CD1c-positive myeloid dendritic cell (primary cell): ENCODE results near the gene FITM1.
"Not testable (repeated sequence)": the region's sequence is repeated elsewhere in the genome, so short reads cannot be mapped to it uniquely, and the experiment has no call there.

Source experiments
- DNase-seq: peaks from one replicate; pipeline ENCODE4 v3.0.0-alpha.2; 2016; ENCODE audit errors: extremely low spot score

Gene FITM1

DNA sequence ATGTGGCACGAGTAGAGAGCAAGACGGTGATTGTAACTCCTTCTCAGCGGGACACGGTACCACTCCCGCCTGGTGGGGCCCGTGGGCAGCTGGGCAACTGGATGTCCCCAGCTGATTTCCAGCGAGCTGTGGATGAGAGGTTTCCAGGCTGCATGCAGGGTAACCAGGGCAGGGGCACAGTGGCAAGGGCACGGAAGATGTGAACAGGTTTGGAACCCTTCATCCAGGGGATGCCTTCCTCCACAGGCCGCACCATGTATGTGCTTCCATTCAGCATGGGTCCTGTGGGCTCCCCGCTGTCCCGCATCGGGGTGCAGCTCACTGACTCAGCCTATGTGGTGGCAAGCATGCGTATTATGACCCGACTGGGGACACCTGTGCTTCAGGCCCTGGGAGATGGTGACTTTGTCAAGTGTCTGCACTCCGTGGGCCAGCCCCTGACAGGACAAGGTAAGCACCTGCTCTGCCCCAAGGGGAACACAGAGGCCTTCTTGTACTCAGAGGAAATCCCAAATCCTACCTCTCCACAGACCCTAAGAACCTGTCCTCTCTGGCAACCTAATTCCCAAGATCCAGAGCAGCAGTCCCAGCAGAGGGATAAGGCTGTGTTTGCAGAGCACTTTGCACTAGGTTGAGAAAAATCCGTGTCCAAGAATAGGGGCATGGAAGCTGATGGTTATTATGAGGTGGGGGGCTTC, 32.1 kb upstream of the FITM1 start:
- DNase-seq = no peak

DNA sequence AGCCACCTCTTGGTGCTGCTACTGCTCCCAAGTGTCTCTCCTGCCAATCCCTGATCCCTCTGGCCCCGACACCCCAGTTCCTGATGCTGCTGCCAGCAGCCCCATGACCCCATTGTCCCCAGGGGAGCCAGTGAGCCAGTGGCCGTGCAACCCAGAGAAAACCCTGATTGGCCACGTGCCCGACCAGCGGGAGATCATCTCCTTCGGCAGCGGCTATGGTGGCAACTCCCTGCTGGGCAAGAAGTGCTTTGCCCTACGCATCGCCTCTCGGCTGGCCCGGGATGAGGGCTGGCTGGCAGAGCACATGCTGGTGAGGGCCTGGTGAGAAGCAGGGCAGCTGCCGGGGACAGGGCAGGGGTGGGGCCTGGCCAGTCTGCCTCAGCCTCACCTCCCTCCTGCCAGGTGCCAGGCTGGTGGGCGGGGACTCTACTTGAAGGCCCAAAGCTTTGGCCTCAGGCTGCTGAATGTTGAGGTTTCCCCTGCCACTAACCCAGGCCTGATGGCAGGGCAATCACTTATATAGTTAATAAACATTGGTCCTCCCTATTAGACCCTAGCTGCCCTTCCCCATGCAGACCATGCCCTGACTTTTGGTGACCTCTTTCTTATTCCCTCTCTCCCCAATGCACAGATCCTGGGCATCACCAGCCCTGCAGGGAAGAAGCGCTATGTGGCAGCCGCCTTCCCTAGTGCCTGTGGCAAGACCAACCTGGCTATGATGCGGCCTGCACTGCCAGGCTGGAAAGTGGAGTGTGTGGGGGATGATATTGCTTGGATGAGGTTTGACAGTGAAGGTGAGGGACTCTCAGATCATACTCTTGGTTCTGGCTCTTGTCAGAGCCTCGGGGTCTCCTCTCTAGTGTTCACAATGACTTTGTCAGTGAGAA, 31.3 kb upstream of the FITM1 start:
- no peak for DNase-seq

DNA sequence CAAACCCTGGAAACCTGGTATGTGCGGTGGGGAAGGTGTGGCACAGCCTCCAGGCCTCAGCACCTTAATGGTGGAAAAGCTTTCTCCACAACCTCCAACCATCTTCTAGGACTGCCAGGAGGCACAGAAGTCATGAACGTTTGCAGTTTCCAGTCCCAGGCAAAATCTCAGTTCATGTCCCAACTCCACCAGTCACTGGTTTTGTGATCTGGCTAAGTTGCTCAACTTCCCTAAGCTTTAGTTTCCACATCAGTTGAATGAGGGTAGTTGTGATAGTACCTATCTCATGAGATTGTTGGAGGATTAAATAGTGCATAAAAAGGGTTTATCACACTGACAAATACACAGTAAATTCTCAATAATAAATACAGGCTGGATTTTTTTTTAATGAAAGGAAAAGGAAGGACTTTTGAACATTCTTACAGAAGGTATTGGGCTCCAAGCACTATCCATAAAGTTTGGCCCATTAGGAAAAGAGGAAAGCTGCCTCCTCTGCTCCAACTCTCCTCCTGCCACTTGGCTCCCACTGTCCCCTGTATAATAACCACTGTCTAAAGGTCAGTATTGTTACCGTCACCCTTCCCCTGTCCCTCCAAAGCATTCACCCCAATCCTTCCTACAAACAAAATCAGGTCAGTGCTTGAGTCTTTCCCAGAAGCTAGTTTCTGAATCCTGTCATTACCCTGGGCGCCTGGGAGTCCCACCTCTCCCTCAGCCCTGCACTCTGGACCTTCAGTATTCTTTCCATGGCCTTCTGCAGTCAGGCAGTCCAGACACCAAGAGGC, 30.1 kb upstream of the FITM1 start:
- DNase-seq = peak; percentile 10

DNA sequence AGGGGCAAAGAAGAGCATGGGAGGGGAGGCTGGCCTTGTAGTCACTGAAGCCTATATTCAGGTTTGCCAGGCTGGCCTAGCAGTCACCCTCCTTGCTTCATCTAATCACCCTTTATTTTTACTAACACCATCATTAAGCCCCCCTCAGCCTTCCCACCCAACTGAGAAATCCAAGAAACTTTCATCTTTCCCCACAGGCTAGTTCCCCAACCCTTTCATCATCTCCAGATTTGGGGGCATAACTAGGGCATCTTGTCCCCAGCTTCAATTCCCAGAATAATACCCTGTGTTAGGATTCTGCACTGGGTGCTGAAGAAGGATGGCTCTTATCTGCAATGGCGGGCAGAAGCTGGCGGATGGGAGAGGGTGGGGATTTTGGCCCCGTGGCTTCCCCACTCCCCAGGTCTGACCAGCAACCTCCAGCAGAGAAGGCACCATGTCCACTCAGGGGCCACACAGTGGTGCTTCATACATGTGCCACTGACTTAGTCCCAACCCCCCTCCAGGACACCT, 29.4 kb upstream of the FITM1 start:
- DNase-seq = no peak

DNA sequence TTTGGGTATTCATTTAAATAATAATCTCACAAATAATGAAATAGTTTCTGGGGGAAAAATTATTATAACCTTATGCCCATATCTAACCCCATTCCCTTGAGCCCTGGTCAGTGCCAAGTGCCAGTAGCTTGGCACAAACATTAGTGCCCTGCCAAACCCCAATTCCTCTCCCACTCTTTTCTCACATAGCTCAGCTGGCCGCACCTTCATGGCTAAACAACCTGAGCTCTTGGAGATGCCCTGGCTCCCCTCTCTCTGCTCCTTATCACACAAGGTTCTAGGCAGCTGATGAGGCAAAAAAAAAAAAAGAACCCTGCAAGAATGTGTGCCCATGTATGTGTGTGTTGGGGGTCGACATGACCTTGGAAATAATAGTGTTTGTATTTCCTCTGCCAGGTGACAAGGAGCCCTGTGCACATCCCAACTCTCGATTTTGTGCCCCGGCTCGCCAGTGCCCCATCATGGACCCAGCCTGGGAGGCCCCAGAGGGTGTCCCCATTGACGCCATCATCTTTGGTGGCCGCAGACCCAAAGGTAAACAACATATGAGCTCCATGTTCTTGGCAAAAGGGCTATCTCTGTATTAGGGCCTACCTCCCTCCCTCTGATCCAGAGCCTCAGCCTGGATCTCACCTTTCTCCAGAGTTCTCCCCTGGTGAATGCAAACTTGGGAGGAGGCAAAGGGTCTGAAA, 28.0 kb upstream of the FITM1 start:
- no peak for DNase-seq

DNA sequence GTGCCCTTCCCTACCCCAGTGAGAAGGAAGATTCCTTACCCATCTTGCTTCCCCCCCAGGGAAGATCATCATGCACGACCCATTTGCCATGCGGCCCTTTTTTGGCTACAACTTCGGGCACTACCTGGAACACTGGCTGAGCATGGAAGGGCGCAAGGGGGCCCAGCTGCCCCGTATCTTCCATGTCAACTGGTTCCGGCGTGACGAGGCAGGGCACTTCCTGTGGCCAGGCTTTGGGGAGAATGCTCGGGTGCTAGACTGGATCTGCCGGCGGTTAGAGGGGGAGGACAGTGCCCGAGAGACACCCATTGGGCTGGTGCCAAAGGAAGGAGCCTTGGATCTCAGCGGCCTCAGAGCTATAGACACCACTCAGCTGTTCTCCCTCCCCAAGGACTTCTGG, 27.0 kb upstream of the FITM1 start:
- DNase-seq = no peak

DNA sequence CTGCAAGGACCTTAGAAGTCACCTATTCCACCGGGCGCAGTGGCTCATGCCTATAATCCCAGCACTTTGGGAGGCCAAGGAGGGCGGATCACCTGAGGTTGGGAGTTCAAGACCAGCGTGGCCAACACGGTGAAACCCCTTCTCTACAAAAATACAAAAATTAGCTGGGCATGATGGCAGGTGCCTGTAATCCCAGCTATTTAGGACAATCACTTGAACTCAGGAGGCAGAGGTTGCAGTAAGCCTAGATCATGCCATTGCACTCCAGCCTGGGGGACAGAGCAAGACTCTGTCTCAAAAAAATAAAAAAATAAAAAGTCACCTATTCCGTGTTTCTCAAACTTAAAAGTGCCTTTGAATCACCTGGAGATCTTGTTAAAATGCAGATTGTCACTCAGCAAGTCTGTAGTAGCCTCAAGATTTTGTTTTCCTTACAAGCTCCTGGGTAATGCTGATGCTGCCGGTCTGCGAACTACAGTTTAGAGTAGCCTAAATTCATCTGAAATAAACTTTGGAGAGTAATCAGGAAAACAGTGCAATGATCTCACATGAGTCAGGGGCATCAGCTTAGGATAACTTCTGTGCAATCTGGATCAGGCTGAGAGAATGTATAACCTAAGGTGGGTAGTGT, 24.7 kb upstream of the FITM1 start:
- not testable (repeated sequence) for DNase-seq

DNA sequence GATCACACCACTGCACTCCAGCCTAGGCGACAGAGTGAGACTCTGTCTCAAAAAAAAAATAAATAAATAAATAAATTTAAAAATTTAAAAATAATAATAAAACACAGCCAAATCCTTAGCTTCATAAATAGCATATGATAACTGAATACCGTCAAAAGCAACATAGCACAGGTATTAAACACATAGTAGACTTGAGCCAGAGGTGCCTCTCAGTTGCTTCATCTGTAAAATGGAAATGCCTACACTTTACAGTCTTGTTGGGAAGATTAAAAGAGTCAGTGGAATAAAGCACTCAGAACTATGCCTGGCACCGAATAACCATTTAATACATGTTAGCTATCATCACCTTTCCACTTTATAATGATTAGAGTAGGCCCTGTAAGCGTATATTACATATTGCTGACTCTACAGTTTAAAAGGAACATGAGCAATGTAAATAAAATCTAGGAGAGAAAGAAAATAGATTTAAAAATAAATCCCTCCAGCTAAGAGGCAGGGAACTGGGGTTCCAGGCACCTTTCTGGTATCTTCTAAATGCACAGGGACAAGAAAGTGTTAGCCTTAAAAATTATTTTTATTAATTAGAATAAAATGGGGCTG, 23.7 kb upstream of the FITM1 start:
- no peak for DNase-seq

DNA sequence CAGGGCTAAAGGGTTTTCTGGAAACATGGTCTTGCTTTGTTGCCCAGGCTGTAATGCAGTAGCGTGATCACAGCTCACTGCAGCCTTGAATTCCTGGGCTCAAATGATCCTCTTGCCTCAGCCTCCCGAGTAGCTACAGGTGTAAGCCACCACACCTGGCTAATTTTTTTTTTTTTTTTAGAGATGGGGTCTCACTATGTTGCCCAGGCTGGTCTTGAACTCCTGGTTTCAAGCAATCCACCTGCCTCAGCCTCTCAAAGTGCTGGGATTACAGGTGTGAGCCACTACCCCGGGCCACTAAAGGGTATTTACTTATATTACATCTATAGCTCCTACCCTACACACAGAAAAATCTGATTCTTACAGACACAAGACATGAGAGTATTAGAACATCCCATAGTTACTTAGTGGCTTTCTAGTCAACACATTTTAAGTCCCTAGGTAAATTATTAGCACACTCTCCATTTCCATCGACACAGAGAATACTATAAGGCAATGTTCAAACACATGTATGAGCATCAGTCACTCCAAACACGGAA, 22.1 kb upstream of the FITM1 start:
- no peak for DNase-seq

DNA sequence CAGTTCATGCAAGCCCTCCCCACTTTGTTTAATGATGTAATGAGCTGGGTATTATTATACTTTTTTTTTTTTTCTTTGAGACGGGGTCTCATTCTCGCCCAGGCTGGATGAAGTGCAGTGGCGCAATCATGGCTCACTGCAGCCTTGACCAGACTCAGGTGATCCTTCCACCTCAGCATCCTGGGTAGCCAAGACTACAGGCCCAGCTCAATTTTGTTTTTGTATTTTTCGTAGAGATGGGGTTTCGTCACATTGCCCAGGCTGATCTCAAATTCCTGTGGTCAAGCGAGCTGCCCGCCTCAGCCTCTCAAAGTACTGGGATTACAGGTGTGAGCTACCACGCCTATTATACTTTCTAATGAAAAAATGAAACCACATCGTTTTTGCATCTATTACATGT, 20.4 kb upstream of the FITM1 start:
- DNase-seq = no peak

DNA sequence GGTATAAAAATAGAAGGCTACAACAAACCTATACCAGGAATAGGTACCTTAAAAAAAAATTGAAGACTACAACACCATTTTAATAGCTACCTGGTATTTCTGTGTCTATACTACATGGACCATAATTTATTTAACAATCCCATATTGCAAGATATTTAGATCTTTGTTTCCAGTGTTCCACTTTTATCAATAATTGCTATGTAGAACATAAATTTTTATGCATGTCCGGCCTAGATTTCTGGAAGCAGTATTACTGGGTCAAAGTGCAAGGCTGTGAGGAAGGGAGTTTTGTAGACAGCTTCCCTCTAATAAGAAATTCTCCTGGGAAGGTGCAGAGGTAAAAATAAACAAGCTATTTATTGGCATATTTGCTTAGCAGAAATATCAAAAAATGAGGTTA, 19.9 kb upstream of the FITM1 start:
- DNase-seq = no peak

DNA sequence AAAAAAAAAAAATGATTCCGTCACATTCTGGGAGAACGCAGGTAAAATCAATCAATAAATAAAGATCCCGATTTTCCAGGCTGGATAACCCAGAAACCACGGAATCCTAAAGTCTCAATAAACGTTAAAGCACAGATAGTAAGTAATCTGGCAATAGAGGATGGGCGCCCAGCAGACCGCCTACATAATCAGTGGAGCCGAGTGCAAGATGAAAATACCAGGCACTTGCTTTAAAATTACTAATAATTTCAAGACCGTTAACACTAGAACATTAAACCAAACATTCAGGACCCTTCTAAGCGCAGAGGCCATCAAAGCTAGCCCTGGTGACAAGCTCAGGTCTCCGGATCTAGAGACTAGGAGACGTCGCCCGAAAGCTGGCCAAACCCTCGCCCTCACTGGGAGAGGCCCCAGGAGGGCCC, 17.1 kb upstream of the FITM1 start:
- peak; percentile 11 for DNase-seq

DNA sequence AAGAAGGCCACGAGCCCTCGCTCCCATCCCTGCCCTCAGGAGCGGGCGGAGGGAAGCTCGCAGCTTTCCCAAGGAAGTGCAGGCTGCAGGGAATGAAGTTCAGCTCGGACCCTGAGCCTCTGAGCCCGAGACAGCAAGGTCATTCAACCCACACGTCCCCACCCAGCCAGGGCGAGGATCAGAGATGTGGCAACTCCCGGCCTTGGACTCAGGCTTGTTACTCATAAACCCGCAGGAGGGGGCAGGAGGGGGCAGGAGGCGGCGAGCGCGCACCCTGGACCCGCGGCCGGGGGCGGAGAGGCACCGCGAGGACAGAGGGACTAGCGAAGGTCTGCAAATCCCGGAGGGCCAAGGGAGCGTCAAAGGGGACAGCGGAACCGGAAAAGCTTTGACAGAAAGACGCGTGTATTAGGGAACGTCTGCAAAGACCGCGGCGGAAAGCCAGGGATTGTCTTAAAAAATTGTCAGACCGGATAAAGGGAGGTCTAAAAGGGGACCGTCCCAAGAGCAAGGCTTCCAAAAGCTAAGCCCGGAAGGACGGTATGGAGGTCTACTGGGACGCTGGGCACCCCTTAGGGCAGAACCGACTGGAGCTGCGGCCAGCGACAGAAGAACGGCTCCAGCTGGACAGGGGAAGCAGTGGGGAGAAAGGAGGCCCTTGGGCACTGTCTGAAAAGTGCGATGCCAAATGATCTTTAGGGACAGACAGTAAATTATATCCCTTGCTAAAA, 16.5 kb upstream of the FITM1 start:
- DNase-seq = peak; percentile 96

DNA sequence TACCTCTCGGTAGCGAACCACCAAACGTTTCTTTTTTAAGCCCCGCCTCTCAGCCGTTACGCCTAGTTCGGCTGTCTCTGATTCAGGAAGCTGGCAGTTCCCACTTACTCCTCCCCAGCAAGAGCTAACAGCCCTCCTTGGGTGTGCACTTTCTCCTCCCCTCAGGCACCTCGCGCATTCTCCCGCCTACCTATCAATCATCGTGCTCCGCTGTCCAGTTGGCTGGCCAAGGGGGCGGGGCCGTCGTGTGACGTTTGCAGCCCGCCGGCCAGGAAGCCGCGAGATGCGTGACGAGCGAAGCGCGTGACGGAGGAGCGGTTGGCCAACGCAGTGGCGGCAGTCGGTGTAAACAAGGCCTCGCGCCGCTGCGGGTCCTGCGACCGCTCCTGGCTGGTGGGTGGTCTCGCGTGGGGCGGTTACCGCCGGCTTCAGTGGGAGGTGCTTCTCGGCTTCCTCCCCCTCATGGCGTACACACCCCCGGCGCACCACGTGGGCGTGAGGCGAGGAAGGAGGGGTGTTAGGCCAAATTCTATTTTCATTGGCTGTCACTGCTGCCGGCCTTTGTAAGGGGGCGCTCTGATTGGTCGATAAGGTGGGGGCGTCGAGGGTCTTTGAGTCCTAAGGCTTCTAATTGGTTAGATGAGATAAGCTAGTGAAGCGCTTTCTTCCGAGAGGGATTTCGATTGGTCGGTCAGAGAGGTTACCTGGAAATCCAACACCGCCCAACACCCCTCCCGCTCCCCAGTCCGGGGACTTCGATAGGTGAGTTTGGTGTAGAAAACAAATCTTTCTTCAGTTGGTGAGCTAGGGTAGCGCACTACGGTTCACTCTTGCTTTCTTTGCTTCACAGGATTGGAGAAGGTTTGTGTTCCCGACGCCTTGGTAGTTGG, 15.7 kb upstream of the FITM1 start, which contains the start of the genes DCAF11 and NRL:
TSS of gene DCAF11 (plus strand) at position 246 of the 890 bp plus-strand sequence. CDS start 818 bp downstream, outside the sequence.
TSS of gene NRL (minus strand) at position 418 of the 890 bp plus-strand sequence. CDS start 32,101 bp downstream, outside the sequence.
- peak; percentile 99 for DNase-seq

DNA sequence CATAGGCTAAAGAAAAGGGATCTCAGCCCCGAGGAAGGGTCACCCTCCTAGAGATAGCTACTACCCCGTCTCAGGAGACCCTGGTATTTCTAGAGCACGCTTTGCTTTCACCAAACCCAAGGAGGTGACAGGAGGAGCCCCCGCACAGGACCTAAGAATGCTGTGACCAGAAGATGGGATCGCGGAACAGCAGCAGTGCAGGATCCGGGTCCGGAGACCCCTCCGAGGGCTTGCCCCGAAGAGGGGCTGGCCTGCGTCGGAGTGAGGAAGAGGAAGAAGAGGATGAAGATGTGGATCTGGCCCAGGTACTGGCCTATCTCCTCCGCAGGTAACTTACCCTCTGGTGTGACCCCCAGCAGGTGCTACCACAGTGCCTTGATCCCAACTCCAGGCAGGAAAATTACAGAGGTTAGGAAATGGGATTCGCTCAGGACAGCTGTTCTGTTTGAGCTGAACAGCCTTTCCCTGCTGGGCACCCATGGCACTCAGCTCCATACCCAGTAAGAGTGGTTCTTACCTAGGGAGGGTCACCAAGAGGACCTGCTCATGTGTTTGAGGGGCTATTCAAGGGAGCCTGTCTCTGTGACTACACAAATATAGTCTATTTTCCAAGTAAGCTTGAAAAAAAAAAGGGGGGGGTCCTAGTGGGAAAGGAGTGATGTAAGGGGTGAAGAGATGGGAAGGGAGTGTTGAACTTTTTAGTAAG, 14.9 kb upstream of the FITM1 start:
- DNase-seq = no peak

DNA sequence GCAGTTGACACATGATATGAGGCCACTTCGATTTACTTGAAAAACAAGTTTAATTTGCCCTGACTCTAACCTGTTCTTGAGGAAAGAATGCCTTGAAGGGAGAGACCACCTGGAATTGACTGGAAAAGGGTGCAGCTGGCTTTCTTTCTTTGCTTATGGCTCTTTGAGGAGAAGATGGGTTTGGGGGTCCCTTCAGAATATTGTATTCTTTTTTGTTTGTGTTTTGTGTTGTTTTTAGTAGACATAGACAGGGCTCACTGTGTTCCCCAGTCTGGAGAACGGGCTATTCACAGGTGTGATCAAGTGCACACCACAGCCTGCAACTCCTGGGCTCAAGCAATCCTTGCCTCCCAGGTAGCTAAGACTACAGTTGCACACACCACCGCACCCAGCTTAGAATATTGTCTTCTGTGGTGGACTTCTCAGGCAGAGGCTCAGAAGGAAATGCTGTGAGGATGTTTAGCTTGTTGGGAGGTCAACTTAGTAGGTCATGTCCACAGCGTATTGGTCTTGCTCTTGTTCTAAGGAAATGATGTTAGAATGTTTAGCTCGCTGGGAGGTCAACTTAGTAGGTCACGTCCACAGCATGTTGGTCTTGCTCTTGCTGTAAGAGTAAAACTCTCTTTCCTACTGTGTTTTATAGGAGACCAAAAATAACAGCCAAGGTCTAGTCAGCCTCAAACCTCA, 14.2 kb upstream of the FITM1 start:
- no peak for DNase-seq

DNA sequence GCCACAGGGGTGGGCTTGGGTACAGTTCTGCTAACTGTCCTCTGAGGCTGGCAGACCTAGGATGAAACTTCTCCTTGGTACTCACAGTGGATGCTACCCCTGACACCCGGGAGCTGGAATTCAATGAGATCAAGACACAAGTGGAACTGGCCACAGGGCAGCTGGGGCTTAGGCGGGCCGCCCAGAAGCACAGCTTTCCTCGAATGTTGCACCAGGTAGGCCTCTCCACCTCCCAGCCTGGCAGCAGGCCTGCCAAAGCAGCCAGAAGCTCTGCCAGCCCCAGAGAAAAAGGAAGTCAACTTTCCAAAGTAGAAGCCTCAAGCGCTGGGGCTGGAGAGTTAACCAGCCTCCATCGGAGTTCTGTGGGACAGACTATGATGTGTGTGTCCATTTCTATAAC, 13.3 kb upstream of the FITM1 start:
- DNase-seq = no peak
